Neural cell (in vitro differentiated cells): ENCODE data around the gene DHFR. TPM values are rescaled to one million over a fixed set of nuclear protein-coding genes. Genes with fewer than 3 reads are reported as not detected.
"Not testable (repeated sequence)": the region's sequence is repeated elsewhere in the genome, so short reads cannot be mapped to it uniquely, and the experiment has no call there.

Source experiments
- H2AFZ ChIP-seq: fragments of 200-600, 300-800 bp; sonication (generic), shearing (Covaris generic); 2 replicates; pipeline ENCODE4 v1.6.0; 2014; ENCODE audit warnings: low read depth, mild to moderate bottlenecking, antibody characterized with exemption, low read length, moderate library complexity
- H3F3A ChIP-seq: fragments of 200-600 bp; shearing (Covaris generic); 2 replicates; pipeline ENCODE4 v1.6.1; 2016; ENCODE audit warnings: mild to moderate bottlenecking, moderate library complexity, mixed read lengths, antibody characterized with exemption, low read length; ENCODE audit not compliant: insufficient read depth, poor library complexity, severe bottlenecking
- H3K27ac ChIP-seq: fragments of 200-600, 300-800 bp; sonication (generic), shearing (Covaris generic); 2 replicates; pipeline ENCODE4 v1.5.1; 2014; ENCODE audit warnings: mild to moderate bottlenecking, low read length, moderate library complexity
- H3K27me3 ChIP-seq: fragments of 300-800, 200-600 bp; sonication (generic), shearing (Covaris generic); 2 replicates; pipeline ENCODE4 v1.6.0; 2014; ENCODE audit warnings: mild to moderate bottlenecking, low read depth, low read length, moderate library complexity; ENCODE audit not compliant: insufficient read depth
- H3K36me3 ChIP-seq: fragments of 300-800, 200-600 bp; sonication (generic), shearing (Covaris generic); 2 replicates; pipeline ENCODE4 v1.5.1; 2014; ENCODE audit warnings: mild to moderate bottlenecking, antibody characterized with exemption, low read length, moderate library complexity; ENCODE audit not compliant: insufficient read depth
- H3K4me2 ChIP-seq: fragments of 300-800, 200-600 bp; sonication (generic), shearing (Covaris generic); 2 replicates; pipeline ENCODE4 v1.6.0; 2014; ENCODE audit warnings: mild to moderate bottlenecking, low read length
- H3K4me3 ChIP-seq: fragments of 300-800, 200-600 bp; sonication (generic), shearing (Covaris generic); 2 replicates; pipeline ENCODE4 v1.5.1; 2014; ENCODE audit warnings: mild to moderate bottlenecking, low read length, moderate library complexity
- H3K79me2 ChIP-seq: fragments of 200-600 bp; shearing (Covaris generic); replicated peaks from 2 replicates; pipeline ENCODE4 v1.6.0; 2014; ENCODE audit warnings: mild to moderate bottlenecking, low read length, moderate library complexity; ENCODE audit not compliant: insufficient read depth
- H3K9ac ChIP-seq: fragments of 300-800, 200-600 bp; sonication (generic), shearing (Covaris generic); 2 replicates; pipeline ENCODE4 v1.6.1; 2016; ENCODE audit warnings: mild to moderate bottlenecking, low read length, mixed read lengths
- H3K9me2 ChIP-seq: fragments of 200-600 bp; shearing (Covaris generic); 2 replicates; pipeline ENCODE4 v1.6.1; 2016; ENCODE audit warnings: mild to moderate bottlenecking, low read length, mixed read lengths; ENCODE audit not compliant: insufficient read depth
- H3K9me3 ChIP-seq: fragments of 200-600, 300-800 bp; sonication (generic), shearing (Covaris generic); 2 replicates; pipeline ENCODE4 v1.6.1; 2016; ENCODE audit warnings: mild to moderate bottlenecking, mixed run types, low read length, moderate library complexity, mixed read lengths
- H4K20me1 ChIP-seq: fragments of 200-600 bp; shearing (Covaris generic); 2 replicates; pipeline ENCODE4 v1.6.1; 2016; ENCODE audit warnings: mild to moderate bottlenecking, mixed run types; ENCODE audit not compliant: insufficient read depth
- CTCF ChIP-seq: fragments of 450-650 bp; IDR thresholded peaks from 2 replicates; pipeline ENCODE4 v1.5.1; 2014; ENCODE audit warnings: antibody characterized with exemption, mild to moderate bottlenecking, moderate library complexity; ENCODE audit not compliant: poor library complexity, severe bottlenecking
- EP300 ChIP-seq: fragments of 450-650 bp; conservative IDR thresholded peaks from 2 replicates; pipeline ENCODE4 v1.6.1; 2014; ENCODE audit warnings: antibody characterized with exemption, mild to moderate bottlenecking, moderate library complexity; ENCODE audit not compliant: poor library complexity, severe bottlenecking
- EZH2 ChIP-seq: fragments of 200-600, 300-800 bp; shearing (Covaris generic), sonication (generic); IDR thresholded peaks from 2 replicates; pipeline ENCODE4 v1.6.1; 2014; ENCODE audit warnings: antibody characterized with exemption, low read length, borderline replicate concordance, mild to moderate bottlenecking; ENCODE audit not compliant: insufficient read depth, poor library complexity, severe bottlenecking
- MXI1 ChIP-seq: fragments of 450-650 bp; conservative IDR thresholded peaks from 2 replicates; pipeline ENCODE4 v1.6.1; 2014; ENCODE audit warnings: antibody characterized with exemption, mild to moderate bottlenecking; ENCODE audit not compliant: poor library complexity, severe bottlenecking
- POLR2AphosphoS5 ChIP-seq: IDR thresholded peaks from 2 replicates; pipeline ENCODE4 v1.6.1; 2012
- RAD21 ChIP-seq: fragments of 450-650 bp; conservative IDR thresholded peaks from 2 replicates; pipeline ENCODE4 v1.6.1; 2014; ENCODE audit warnings: antibody characterized with exemption, mild to moderate bottlenecking, moderate library complexity
- SMC3 ChIP-seq: fragments of 450-650 bp; conservative IDR thresholded peaks from 2 replicates; pipeline ENCODE4 v1.6.1; 2014; ENCODE audit warnings: antibody characterized with exemption, mild to moderate bottlenecking, moderate library complexity; ENCODE audit not compliant: poor library complexity
- TAF1 ChIP-seq: IDR thresholded peaks from 2 replicates; pipeline ENCODE4 v1.6.1; 2012; ENCODE audit warnings: low read depth
- polyA plus RNA-seq: library from polyadenylated mRNA; depleted of rRNA; stranded (reverse); fragments of >200 nt; gene quantifications from 2 replicates; pipeline ENCODE4 v1.2.3, GENCODE V29; 2014
- TF ChIP-seq, protein P1 (sequence below): IDR thresholded peaks from 2 replicates; pipeline ENCODE4 v1.6.1; 2012; ENCODE audit warnings: borderline replicate concordance

The DHFR gene
- polyA plus RNA-seq, 1 donor from 2014 or later, result 21.2 TPM

- no peak overlapping the region for H2AFZ ChIP-seq
- no peaks in the 10 kb centered on the region for H3K36me3 ChIP-seq
- no peaks in the 10 kb centered on the region for H3K9me2 ChIP-seq
- H3K27me3 ChIP-seq, result no peaks in the 10 kb centered on the region
- no peak overlapping the region for H3K4me2 ChIP-seq
- no peak for TF ChIP-seq SMC3
- TF ChIP-seq EZH2, result no peak
- no peak for TF ChIP-seq POLR2AphosphoS5
- TF ChIP-seq CTCF, result no peak
- no peaks in the 10 kb centered on the region for H3F3A ChIP-seq
- H3K79me2 ChIP-seq, result no peaks in the 10 kb centered on the region
- H3K9ac ChIP-seq, result no peak overlapping the region
- no peaks in the 10 kb centered on the region for H4K20me1 ChIP-seq
- no peak overlapping the region for H3K27ac ChIP-seq
- H3K4me3 ChIP-seq, result no peak overlapping the region
- H3K9me3 ChIP-seq, result no peaks in the 10 kb centered on the region
Observed at GRCh38 chr5:80662108-80662507, 7.3 kb upstream of the DHFR start.

DNA sequence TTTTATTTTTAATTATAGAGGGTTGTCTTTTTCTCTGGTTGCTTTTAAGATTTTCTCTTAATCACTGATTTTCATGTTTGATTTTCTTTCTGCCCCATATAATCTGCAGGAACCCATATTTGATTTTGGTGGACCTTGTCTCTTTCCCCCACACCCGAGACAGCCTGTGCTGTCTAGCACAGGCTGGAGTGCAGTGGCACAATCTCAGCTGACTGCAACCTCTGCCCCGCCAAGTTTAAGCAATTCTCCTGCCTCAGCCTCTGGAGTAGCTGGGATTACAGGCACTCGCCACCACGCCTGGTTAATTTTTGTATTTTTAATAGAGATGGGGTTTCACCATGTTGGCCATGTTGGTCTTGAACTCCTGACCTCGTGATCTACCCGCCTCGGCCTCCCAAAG is 5.9 kb upstream of the DHFR start:
- H3K27ac ChIP-seq, H3K36me3 ChIP-seq, H3K4me2 ChIP-seq, H3F3A ChIP-seq, H3K4me3 ChIP-seq, H3K9me3 ChIP-seq, H4K20me1 ChIP-seq, H3K27me3 ChIP-seq, H3K9ac ChIP-seq, H2AFZ ChIP-seq, H3K9me2 ChIP-seq: not testable (repeated sequence)
- peaks cover 10% of the 10 kb centered on the region for H3K79me2 ChIP-seq

- Histone ChIP-seq H3K36me3 (no peaks in the 10 kb centered on the region), H3K79me2 (peaks cover 12% of the 10 kb centered on the region), H3K4me2 (no peak overlapping the region), H3K27ac (no peak overlapping the region), H3K9me2 (no peaks in the 10 kb centered on the region), H3K27me3 (no peaks in the 10 kb centered on the region), H4K20me1 (no peaks in the 10 kb centered on the region), H2AFZ (no peak overlapping the region), H3K9me3 (no peaks in the 10 kb centered on the region), H3K9ac (no peak overlapping the region), H3F3A (no peaks in the 10 kb centered on the region), H3K4me3 (no peak overlapping the region)
- TF ChIP-seq MXI1 (no peak), RAD21 (no peak), SMC3 (no peak), TAF1 (no peak), POLR2AphosphoS5 (no peak), EP300 (no peak), EZH2 (no peak), CTCF (no peak)
- TF ChIP-seq, protein P1, sequence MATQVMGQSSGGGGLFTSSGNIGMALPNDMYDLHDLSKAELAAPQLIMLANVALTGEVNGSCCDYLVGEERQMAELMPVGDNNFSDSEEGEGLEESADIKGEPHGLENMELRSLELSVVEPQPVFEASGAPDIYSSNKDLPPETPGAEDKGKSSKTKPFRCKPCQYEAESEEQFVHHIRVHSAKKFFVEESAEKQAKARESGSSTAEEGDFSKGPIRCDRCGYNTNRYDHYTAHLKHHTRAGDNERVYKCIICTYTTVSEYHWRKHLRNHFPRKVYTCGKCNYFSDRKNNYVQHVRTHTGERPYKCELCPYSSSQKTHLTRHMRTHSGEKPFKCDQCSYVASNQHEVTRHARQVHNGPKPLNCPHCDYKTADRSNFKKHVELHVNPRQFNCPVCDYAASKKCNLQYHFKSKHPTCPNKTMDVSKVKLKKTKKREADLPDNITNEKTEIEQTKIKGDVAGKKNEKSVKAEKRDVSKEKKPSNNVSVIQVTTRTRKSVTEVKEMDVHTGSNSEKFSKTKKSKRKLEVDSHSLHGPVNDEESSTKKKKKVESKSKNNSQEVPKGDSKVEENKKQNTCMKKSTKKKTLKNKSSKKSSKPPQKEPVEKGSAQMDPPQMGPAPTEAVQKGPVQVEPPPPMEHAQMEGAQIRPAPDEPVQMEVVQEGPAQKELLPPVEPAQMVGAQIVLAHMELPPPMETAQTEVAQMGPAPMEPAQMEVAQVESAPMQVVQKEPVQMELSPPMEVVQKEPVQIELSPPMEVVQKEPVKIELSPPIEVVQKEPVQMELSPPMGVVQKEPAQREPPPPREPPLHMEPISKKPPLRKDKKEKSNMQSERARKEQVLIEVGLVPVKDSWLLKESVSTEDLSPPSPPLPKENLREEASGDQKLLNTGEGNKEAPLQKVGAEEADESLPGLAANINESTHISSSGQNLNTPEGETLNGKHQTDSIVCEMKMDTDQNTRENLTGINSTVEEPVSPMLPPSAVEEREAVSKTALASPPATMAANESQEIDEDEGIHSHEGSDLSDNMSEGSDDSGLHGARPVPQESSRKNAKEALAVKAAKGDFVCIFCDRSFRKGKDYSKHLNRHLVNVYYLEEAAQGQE, result no peak
Observed at GRCh38 chr5:80659106-80659505, 4.3 kb upstream of the DHFR start.
